Mucosa of rectum (tissue), 2 donors: ENCODE measurements around the gene CBLB.

Experiments used
- H3K27ac ChIP-seq, 2 donors: one replicate each; pipeline ENCODE4 v1.7.0; 2013; ENCODE audit warnings: inconsistent platforms in 2 of 2, low read depth in 2 of 2, low read length in 2 of 2
- H3K27me3 ChIP-seq, 2 donors: one replicate each; pipeline ENCODE4 v1.7.0; 2013; ENCODE audit warnings: low read length in 2 of 2; ENCODE audit not compliant: control insufficient read depth in 2 of 2, insufficient read depth in 2 of 2
- H3K36me3 ChIP-seq, 2 donors: one replicate each; pipeline ENCODE4 v1.7.0; 2013; ENCODE audit warnings: low read length in 2 of 2; ENCODE audit not compliant: control insufficient read depth in 2 of 2, insufficient read depth in 2 of 2
- H3K4me1 ChIP-seq, 2 donors: one replicate each; pipeline ENCODE4 v1.7.0; 2013; ENCODE audit warnings: low read length in 2 of 2, mild to moderate bottlenecking in 1 of 2; ENCODE audit not compliant: control insufficient read depth in 2 of 2, insufficient read depth in 2 of 2
- H3K4me3 ChIP-seq, 2 donors: one replicate each; pipeline ENCODE4 v1.7.0; 2013; ENCODE audit warnings: low read length in 2 of 2
- H3K9ac ChIP-seq, 2 donors: one replicate each; pipeline ENCODE4 v1.7.0; 2013; ENCODE audit warnings: low read length in 2 of 2, low read depth in 1 of 2, mild to moderate bottlenecking in 1 of 2
- H3K9me3 ChIP-seq, 2 donors: one replicate each; pipeline ENCODE4 v1.7.0; 2013; ENCODE audit warnings: low read length in 2 of 2; ENCODE audit not compliant: control insufficient read depth in 2 of 2
- donor health status: healthy.
- donor health status: Normal muscosa, but diverticular disease.

The CBLB gene

GRCh38 chr3:105622169-105622568 lies 246.6 kb downstream of the CBLB start:
- Histone ChIP-seq H3K27me3 (no peaks in the 10 kb centered on the region), H3K4me1 (no peaks in the 10 kb centered on the region), H3K9ac (no peak overlapping the region), H3K4me3 (no peak overlapping the region), H3K9me3 (no peaks in the 10 kb centered on the region), H3K27ac (no peak overlapping the region), H3K36me3 (no peaks in the 10 kb centered on the region)

- no peaks in the 10 kb centered on the region for H3K36me3 ChIP-seq
- H3K9ac ChIP-seq: no peak overlapping the region
- no peaks in the 10 kb centered on the region for H3K9me3 ChIP-seq
- H3K27me3 ChIP-seq: no peaks in the 10 kb centered on the region
- no peaks in the 10 kb centered on the region for H3K4me1 ChIP-seq
- no peak overlapping the region for H3K27ac ChIP-seq
- H3K4me3 ChIP-seq: no peak overlapping the region
Observed at GRCh38 chr3:105620236-105620635, 248.6 kb downstream of the CBLB start.

GRCh38 chr3:105619651-105620050 lies 249.2 kb downstream of the CBLB start:
- Histone ChIP-seq H3K4me3 (no peak overlapping the region), H3K9ac (no peak overlapping the region), H3K36me3 (no peaks in the 10 kb centered on the region), H3K27ac (no peak overlapping the region), H3K4me1 (no peaks in the 10 kb centered on the region), H3K27me3 (no peaks in the 10 kb centered on the region), H3K9me3 (no peaks in the 10 kb centered on the region)

- H3K36me3 ChIP-seq: no peaks in the 10 kb centered on the region
- H3K27me3 ChIP-seq: no peaks in the 10 kb centered on the region
Observed at GRCh38 chr3:105618556-105618955, 250.3 kb downstream of the CBLB start.

GRCh38 chr3:105616374-105617121 lies 252.3 kb downstream of the CBLB start:
- Histone ChIP-seq H3K27ac (no peak overlapping the region), H3K4me3 (no peak overlapping the region), H3K27me3 (no peaks in the 10 kb centered on the region), H3K9me3 (no peaks in the 10 kb centered on the region), H3K36me3 (no peaks in the 10 kb centered on the region), H3K9ac (no peak overlapping the region), H3K4me1 (peaks cover 0 to 3% of the 10 kb centered on the region in 2 donors)

More at GRCh38 chr3:105618556-105618955, 250.3 kb downstream of the CBLB start:
- Histone ChIP-seq H3K4me1 (no peaks in the 10 kb centered on the region), H3K4me3 (no peak overlapping the region), H3K27ac (no peak overlapping the region), H3K9ac (no peak overlapping the region), H3K9me3 (no peaks in the 10 kb centered on the region)

DNA sequence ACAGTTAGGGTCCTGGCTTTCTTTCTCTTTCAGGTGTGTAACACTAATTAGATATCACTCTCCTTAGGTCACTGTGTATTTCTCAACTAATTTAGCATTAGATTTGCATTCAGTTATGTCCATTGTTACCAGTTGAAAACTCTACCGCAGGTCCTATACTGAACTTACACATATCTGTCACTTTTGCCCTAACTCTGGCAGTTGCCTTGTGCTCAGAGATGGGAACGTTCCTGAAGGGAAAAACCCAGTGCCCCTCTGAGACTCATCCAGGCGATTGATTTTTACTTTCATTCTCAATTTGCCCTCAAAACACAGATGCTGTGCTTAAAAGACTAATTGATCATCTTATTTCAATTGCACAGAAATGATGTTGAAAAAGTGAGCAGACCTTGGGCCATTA lies 253.0 kb downstream of the CBLB start:
- no peaks in the 10 kb centered on the region for H3K27me3 ChIP-seq
- peaks cover 0 to 3% of the 10 kb centered on the region in 2 donors for H3K4me1 ChIP-seq
- no peak overlapping the region for H3K27ac ChIP-seq
- H3K9ac ChIP-seq: no peak overlapping the region
- no peaks in the 10 kb centered on the region for H3K9me3 ChIP-seq
- H3K4me3 ChIP-seq: no peak overlapping the region
- no peaks in the 10 kb centered on the region for H3K36me3 ChIP-seq

GRCh38 chr3:105614288-105615030 lies 254.4 kb downstream of the CBLB start:
- no peaks in the 10 kb centered on the region for H3K27me3 ChIP-seq
- no peak overlapping the region for H3K9ac ChIP-seq
- H3K9me3 ChIP-seq: no peaks in the 10 kb centered on the region
- H3K4me1 ChIP-seq: peaks cover 0 to 3% of the 10 kb centered on the region in 2 donors
- no peak overlapping the region for H3K27ac ChIP-seq
- no peaks in the 10 kb centered on the region for H3K36me3 ChIP-seq
- no peak overlapping the region for H3K4me3 ChIP-seq

- no peak overlapping the region for H3K27ac ChIP-seq
- no peak overlapping the region for H3K4me3 ChIP-seq
- H3K9ac ChIP-seq: no peak overlapping the region
- no peaks in the 10 kb centered on the region for H3K36me3 ChIP-seq
- no peaks in the 10 kb centered on the region for H3K9me3 ChIP-seq
- H3K27me3 ChIP-seq: no peaks in the 10 kb centered on the region
- H3K4me1 ChIP-seq: peaks cover 0 to 3% of the 10 kb centered on the region in 2 donors
Observed at GRCh38 chr3:105613120-105613519, 255.7 kb downstream of the CBLB start.

DNA sequence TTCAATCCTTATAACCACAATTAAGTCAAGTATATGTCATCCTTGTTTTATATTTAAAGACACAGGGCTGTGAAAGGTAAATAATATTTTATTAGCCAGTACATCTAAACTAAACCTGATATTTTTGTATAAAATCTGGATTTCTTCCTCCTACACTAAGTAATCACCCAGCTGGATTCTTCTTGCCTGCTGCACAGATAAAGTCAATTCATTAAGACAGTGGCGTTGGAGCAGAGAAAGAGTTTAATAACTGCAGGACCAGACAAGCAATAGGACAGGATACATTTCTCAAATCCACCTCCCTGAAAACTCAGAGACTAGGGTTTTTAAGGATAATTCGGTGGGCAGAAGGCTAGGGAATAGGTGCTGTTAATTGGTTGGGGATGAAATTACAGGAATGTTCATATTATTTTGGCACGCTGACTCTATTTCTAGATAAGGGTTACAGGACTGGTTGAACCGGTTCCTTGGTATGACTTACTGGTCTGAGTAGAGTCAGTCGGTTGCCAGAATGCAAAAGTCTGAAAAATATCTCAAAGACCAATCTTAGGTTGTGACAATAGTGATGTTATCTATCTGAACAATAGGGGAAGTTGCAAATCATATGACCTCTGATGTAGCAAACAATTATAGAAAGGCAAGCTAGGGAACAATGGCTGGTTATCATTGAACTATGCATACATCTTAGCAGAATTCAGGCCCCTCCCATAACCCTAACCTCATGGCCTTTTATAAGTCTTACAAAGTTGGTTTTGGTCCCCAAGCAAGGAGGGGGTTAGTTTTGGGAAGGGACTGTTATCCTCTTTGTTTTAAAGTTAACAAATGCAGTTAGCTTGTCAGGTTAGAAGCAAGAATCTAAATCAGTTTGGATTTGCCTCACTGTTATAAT lies 257.3 kb downstream of the CBLB start:
- no peaks in the 10 kb centered on the region for H3K27me3 ChIP-seq
- H3K27ac ChIP-seq: no peak overlapping the region
- peaks cover 0 to 3% of the 10 kb centered on the region in 2 donors for H3K4me1 ChIP-seq
- H3K9ac ChIP-seq: no peak overlapping the region
- no peaks in the 10 kb centered on the region for H3K36me3 ChIP-seq
- H3K4me3 ChIP-seq: no peak overlapping the region
- H3K9me3 ChIP-seq: no peaks in the 10 kb centered on the region

DNA sequence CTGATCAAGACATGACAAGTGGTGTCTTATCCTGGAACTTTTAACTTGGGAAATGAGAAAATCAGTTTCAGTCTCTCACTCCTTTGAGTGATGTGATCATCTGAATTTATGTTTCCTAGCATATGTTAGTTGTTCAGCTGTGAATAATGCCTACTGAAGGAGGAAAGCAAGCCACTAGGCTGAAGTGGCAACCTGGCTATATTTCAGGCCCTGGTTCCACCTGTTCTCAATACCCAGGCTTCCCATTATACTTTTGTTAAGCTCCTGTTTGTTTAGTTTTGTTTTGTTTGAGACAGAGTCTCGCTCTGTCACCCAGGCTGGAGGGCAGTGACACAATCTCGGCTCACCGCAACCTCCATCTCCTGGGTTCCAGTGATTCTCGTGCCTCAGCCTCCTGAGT lies 258.3 kb downstream of the CBLB start:
- H3K27ac ChIP-seq: no peak overlapping the region
- H3K4me1 ChIP-seq: peaks cover 0 to 3% of the 10 kb centered on the region in 2 donors

More for the DNA sequence above, 258.3 kb downstream of the CBLB start:
- Histone ChIP-seq H3K9me3 (no peaks in the 10 kb centered on the region), H3K4me3 (no peak overlapping the region), H3K27me3 (no peaks in the 10 kb centered on the region), H3K36me3 (no peaks in the 10 kb centered on the region), H3K9ac (no peak overlapping the region)
